Kidney epithelial cell (primary cell): ENCODE data around the gene SYCP2. TPM values are rescaled to one million over a fixed set of nuclear protein-coding genes. Genes with fewer than 3 reads are reported as not detected.

Experiments used
- DNase-seq: peaks from one replicate; pipeline ENCODE4 v3.0.0-alpha.2; 2010; ENCODE audit warnings: low read depth
- H3K27me3 ChIP-seq: 2 replicates; pipeline ENCODE4 v1.6.0; 2011; ENCODE audit warnings: low read length; ENCODE audit not compliant: control insufficient read depth, insufficient read depth
- H3K36me3 ChIP-seq: 2 replicates; pipeline ENCODE4 v1.5.1; 2011; ENCODE audit warnings: low read length; ENCODE audit not compliant: control insufficient read depth, insufficient read depth
- H3K4me3 ChIP-seq: 2 replicates; pipeline ENCODE4 v1.5.1; 2011; ENCODE audit warnings: low read depth, mild to moderate bottlenecking, control low read depth, low read length
- total RNA-seq: library from RNA; depleted of rRNA; stranded (reverse); fragments of >200 nt; gene quantifications from 2 replicates; pipeline ENCODE4 v1.2.3, GENCODE V29; 2015
- TF ChIP-seq, protein P1 (sequence below): IDR thresholded peaks from 2 replicates; pipeline ENCODE4 v1.5.1; 2011; ENCODE audit warnings: mild to moderate bottlenecking, moderate library complexity, low read length, control low read depth, inconsistent platforms; ENCODE audit not compliant: insufficient read depth, poor library complexity, severe bottlenecking

Gene SYCP2
- total RNA-seq, 1 donor from 2014 or later, result 1.0 TPM

DNA sequence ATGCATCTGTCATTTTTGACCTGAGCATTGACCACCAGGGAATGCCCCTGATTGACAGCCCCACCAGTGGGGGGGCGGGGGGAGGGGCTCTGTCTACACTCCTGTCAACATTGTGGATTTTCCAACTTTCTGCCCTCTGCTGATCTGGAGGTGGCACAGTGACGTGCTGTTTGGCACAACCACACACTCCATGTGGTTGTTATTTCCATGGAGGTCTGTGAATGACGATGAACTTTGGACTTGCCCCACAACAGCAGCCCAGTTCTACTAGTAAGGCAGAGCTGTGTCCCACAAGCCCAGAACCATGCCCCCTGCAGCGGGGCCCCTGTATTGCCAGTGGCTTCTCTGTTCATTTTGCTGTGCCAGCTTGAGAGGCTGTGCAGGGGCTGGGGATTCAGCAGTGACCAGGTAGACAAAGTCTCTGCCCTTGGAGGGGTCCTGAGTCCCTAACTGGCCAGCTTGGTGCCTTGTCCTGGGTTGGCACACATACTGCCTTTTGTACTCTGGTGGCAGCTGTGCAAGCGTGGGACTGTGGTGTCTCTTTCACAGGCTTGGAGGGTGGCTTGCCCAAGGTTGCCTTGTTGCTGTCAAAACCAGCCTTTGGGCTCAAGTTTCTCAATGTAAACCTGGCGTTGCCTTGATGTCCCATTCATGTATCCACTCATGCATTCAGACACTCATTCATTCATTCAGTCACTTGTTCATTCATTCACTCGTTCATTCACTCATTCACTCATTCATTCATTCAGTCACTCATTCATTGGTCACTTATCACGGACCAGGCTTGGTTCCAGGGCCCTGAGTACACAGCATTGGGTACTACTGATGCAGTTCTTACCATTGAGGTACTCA, 108.5 kb downstream of the SYCP2 start:
- peaks cover 2% of the 10 kb centered on the region for H3K27me3 ChIP-seq
- H3K4me3 ChIP-seq, result no peak overlapping the region
- H3K36me3 ChIP-seq, result no peaks in the 10 kb centered on the region
- no peak for DNase-seq
- TF ChIP-seq, protein P1, sequence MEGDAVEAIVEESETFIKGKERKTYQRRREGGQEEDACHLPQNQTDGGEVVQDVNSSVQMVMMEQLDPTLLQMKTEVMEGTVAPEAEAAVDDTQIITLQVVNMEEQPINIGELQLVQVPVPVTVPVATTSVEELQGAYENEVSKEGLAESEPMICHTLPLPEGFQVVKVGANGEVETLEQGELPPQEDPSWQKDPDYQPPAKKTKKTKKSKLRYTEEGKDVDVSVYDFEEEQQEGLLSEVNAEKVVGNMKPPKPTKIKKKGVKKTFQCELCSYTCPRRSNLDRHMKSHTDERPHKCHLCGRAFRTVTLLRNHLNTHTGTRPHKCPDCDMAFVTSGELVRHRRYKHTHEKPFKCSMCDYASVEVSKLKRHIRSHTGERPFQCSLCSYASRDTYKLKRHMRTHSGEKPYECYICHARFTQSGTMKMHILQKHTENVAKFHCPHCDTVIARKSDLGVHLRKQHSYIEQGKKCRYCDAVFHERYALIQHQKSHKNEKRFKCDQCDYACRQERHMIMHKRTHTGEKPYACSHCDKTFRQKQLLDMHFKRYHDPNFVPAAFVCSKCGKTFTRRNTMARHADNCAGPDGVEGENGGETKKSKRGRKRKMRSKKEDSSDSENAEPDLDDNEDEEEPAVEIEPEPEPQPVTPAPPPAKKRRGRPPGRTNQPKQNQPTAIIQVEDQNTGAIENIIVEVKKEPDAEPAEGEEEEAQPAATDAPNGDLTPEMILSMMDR, result no peak

DNA sequence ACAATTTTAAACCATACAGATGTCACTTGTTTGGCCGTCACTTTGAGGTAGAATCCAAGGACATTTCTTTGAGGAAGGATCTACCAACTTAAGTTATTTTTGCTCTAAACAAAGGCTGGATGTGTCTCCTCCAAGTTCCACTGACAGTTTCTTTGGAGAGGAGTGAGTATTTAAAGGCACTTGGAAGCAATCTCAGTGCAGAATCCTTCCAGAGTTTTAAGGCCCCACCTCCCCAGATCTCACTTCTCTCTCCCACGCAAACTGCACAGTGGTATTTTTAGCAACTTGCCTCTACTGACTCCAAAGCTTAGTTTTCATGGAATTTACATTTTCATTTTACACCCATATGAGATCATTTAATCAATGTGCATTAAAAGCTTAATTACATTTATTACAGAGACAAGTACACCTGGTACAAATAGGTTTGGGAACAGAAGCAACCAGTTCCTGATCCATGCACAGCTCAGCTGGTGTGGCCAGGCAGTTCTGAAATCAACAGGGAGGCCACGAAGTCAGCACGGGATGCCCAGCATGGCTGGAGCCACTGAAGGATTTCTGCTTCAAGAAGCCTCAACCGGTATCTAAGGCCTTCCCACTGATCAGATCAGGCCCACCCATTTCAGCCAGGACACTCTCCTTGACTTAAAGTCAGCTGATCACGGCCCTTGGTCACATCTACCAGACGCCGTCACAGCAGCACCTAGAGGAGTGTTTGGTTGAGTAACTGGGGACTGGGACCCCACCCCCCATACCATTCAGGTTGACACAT, 109.8 kb downstream of the SYCP2 start:
- no peaks in the 10 kb centered on the region for H3K36me3 ChIP-seq
- no peak overlapping the region for H3K4me3 ChIP-seq
- no peak for DNase-seq
- TF ChIP-seq, protein P1, result no peak
- H3K27me3 ChIP-seq, result peaks cover 2% of the 10 kb centered on the region

DNA sequence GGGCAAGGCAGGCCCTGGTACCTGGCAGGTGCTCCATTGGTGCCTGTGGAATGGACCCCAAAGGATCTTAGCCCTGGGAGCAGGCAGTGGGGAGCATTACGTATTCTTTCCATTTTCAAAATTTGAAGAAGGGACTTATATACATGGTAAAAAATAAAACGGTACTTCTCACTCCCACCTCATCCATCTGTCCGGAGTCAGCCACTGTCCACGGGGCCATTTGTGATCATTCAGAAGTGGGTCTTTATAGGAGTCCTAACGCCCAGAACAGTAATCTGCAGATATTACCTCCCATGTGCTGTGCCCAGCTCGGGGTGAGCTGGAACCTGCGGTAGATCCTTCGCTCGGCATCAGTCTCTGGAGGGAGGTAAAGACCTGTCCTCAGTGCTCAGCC, 110.4 kb downstream of the SYCP2 start:
- Histone ChIP-seq H3K36me3 (no peaks in the 10 kb centered on the region), H3K27me3 (peaks cover 2% of the 10 kb centered on the region), H3K4me3 (no peak overlapping the region)
- TF ChIP-seq, protein P1, result no peak
- no peak for DNase-seq

DNA sequence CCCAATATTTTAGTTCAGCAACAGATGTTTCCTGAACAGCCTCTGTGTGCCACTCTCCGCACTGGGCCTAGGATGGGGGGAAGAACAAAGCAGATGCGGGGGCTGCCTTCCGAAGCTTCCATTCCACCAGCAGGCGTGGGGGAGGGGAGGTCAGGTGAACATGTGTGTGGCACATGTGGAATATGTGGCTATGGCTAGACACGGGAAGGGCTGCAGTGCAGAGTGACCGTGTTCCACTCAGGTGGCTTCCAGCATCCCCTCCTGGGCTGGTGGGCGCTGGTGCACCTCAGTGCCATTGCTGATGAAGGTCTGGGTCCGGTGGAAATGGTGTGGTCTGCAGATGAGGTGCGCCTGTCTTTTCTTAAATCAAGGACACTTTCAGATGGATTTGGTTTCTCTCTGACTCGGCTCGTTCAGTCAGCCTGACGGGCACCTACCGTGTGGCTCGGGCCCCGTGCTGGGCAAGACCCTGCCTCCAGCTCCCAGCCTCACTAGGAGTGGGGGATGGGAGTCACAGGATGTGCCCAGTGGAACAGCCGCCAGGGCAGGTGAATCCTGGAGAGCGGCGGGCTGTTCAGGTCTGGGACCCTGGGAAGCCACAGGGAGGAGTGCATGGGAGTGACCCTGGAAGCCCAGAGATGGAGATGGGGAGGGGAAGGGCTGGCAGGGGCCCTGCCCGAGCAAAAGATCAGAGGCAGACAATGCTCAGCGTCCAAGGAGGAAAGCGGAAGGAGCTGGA, 111.0 kb downstream of the SYCP2 start:
- DNase-seq, result no peak
- H3K27me3 ChIP-seq, result peaks cover 2% of the 10 kb centered on the region
- no peaks in the 10 kb centered on the region for H3K36me3 ChIP-seq
- no peak overlapping the region for H3K4me3 ChIP-seq
- TF ChIP-seq, protein P1, result no peak

DNA sequence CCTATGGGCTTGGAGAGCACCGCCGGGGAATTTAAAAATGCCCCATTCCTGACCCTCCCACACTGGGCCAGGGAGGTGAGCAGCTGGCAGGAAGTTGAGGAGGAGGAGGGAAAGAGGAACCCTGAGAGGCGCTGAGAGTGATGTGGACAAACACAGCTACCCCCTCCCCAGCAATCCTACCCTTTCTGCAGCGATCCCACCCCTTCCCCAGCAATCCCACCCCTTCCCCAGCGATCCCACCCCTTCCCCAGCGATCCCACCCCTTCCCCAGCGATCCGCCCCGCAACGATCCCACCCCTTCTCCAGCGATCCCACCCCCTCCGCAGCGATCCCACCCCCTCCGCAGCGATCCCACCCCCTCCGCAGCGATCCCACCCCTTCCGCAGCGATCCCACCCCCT, 111.6 kb downstream of the SYCP2 start:
- Histone ChIP-seq H3K4me3 (no peak overlapping the region), H3K27me3 (peaks cover 2% of the 10 kb centered on the region), H3K36me3 (no peaks in the 10 kb centered on the region)
- TF ChIP-seq, protein P1, result no peak
- no peak for DNase-seq
